GM23338 (cell line): ENCODE results near the gene HNF1B.

Experiments
- CREB1 ChIP-seq: fragments of 250-450 bp; sonication (Bioruptor Pico); IDR thresholded peaks from 2 replicates; pipeline ENCODE4 v1.5.0; 2020; ENCODE audit warnings: low read depth, mild to moderate bottlenecking, moderate library complexity
- CTCF ChIP-seq, 2 experiments: fragments of 200-600 bp in 1 of 2; sonication (generic) in 1 of 2; conservative IDR thresholded peaks; 2 replicates each; pipeline versions ENCODE4 v1.5.1 to v1.6.1; 2016 to 2017; ENCODE audit warnings: antibody characterized with exemption in 2 of 2, low read depth in 2 of 2, mild to moderate bottlenecking in 2 of 2, moderate library complexity in 1 of 2
- ETS1 ChIP-seq: IDR thresholded peaks from 2 replicates; pipeline ENCODE4 v1.6.1; 2016; ENCODE audit warnings: antibody characterized with exemption
- EZH2 ChIP-seq: fragments of 200-600 bp; sonication (generic); IDR thresholded peaks from one replicate; pipeline ENCODE4 v1.8.0; 2017; ENCODE audit warnings: antibody characterized with exemption, mild to moderate bottlenecking, low read depth; ENCODE audit not compliant: unreplicated experiment
- EZH2phosphoT487 ChIP-seq: fragments of 200-600 bp; sonication (generic); IDR thresholded peaks from one replicate; pipeline ENCODE4 v1.8.1; 2018; ENCODE audit warnings: antibody characterized with exemption; ENCODE audit not compliant: unreplicated experiment
- JUNB ChIP-seq: IDR thresholded peaks from one replicate; pipeline ENCODE4 v1.6.1; 2016; ENCODE audit warnings: antibody characterized with exemption; ENCODE audit not compliant: unreplicated experiment
- NANOG ChIP-seq: IDR thresholded peaks from 2 replicates; pipeline ENCODE4 v1.6.1; 2016; ENCODE audit warnings: antibody characterized with exemption, borderline replicate concordance
- POLR2AphosphoS5 ChIP-seq: IDR thresholded peaks from 2 replicates; pipeline ENCODE4 v1.6.1; 2016; ENCODE audit warnings: antibody characterized with exemption, low read depth
- REST ChIP-seq: IDR thresholded peaks from one replicate; pipeline ENCODE4 v1.6.1; 2018; ENCODE audit warnings: antibody characterized with exemption; ENCODE audit not compliant: unreplicated experiment

GRCh38 chr17:37689317-37689716, 55.5 kb downstream of the HNF1B start:
- TF ChIP-seq CTCF (conservative IDR thresholded peaks at IDR 0.05; ENCODE audit: low read depth in 2 of 2) = no peak
- TF ChIP-seq REST = no peak
- TF ChIP-seq EZH2phosphoT487 = no peak
- TF ChIP-seq POLR2AphosphoS5 = no peak
- no peak for TF ChIP-seq EZH2
- no peak for TF ChIP-seq JUNB
- TF ChIP-seq ETS1 = no peak
- TF ChIP-seq CREB1 = no peak
- TF ChIP-seq NANOG = no peak
